Lower lobe of right lung (tissue), 2 donors: ENCODE results near the gene PLXNB3. TPM values are rescaled to one million over a fixed set of nuclear protein-coding genes. Genes with fewer than 3 reads are reported as not detected.

ENCODE experiments used
- ATAC-seq, 2 donors: fragments of 200-7000 bp; cut with Tn5 transposase; one replicate each; pipeline ENCODE4 v1.9.1; 2020 to 2022; ENCODE audit warnings: mild to moderate bottlenecking in 2 of 2, moderate library complexity in 2 of 2
- DNase-seq: peaks from one replicate; pipeline ENCODE4 v3.0.0-alpha.2; 2020
- H3K27ac ChIP-seq: fragments of 200-600 bp; one replicate; pipeline ENCODE4 v1.8.0; 2022
- H3K27me3 ChIP-seq: fragments of 200-600 bp; one replicate; pipeline ENCODE4 v1.8.0; 2022; ENCODE audit warnings: low read depth
- H3K36me3 ChIP-seq: fragments of 200-600 bp; one replicate; pipeline ENCODE4 v1.8.0; 2022; ENCODE audit warnings: mild to moderate bottlenecking
- H3K4me1 ChIP-seq: fragments of 200-600 bp; one replicate; pipeline ENCODE4 v1.8.0; 2022
- H3K4me3 ChIP-seq: fragments of 200-600 bp; one replicate; pipeline ENCODE4 v1.8.0; 2022; ENCODE audit warnings: mild to moderate bottlenecking
- H3K9me3 ChIP-seq: fragments of 200-600 bp; one replicate; pipeline ENCODE4 v1.8.0; 2022
- intact Hi-C: fragments of 100-400 bp; cut with DNase I; formaldehyde crosslinking; loops from one replicate; pipeline ENCODE4 v1.11.0; 2022
- total RNA-seq: library from RNA; stranded (reverse); fragmentation: NEBNext Ultra II Directional; extraction: Animal tissue kit (Norgen Biotek cat#: 25700); gene quantifications from one replicate; pipeline ENCODE4 v1.2.1, GENCODE V29; 2021
- TF ChIP-seq, protein P1 (sequence below): fragments of 200-600 bp; IDR thresholded peaks from one replicate; pipeline ENCODE4 v1.8.0; 2022; ENCODE audit warnings: antibody characterized with exemption, mild to moderate bottlenecking
- donor health status: DM: no; HTN: yes; CAD: no; lungs with severe emphysema.

The PLXNB3 gene
- total RNA-seq, 1 donor from 2014 or later, result 4.6 TPM

DNA sequence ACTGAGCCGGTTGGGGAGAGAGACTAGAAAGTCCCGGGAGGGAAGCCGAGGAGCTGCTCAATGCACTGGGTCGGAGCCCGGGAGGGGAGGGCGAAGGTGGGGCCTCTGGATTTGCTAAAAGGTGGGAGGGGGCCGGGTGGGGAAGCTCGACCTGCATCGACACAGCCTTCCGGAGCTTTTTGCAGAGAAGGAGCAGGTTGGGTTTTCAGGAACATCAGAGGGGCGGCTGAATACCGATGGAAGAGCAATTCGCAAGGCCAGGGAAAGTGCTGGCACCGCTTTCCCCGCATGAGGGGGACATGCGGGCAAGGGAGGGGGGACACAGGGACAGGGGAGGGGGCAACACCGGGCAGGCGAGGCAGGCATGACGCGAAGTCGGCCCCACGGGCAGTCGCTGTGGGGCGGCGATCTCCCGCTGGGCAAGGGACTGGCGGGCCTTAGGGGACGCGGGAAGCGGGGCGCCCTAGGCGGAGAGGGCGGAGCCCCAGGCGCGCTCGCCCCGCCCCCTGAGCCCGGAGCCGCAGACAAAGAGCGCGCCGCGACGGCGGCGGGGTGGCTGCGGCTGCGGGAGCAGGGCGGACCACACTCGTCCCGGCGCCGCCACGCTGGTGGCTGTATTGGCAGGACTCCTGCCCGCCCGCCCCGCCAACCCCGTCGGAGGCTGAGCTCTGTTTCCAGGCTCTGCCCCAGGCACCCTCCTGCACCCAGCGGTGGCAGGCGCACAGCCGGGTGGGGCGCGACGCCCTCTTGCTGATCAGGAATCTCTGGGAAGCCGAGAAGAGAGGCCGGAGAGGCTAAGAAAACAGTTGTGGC, 54.7 kb downstream of the PLXNB3 start:
- no peaks in the 10 kb centered on the region for H3K27me3 ChIP-seq
- ATAC-seq, result peak; percentile 81 to 87
- intact Hi-C loops, result no loop called here
- H3K27ac ChIP-seq, result no peak overlapping the region
- no peaks in the 10 kb centered on the region for H3K4me1 ChIP-seq
- H3K4me3 ChIP-seq, result peak overlapping the region; percentile 51
- H3K9me3 ChIP-seq, result no peaks in the 10 kb centered on the region
- DNase-seq, result peak; percentile 54
- H3K36me3 ChIP-seq, result no peaks in the 10 kb centered on the region
- TF ChIP-seq, protein P1, sequence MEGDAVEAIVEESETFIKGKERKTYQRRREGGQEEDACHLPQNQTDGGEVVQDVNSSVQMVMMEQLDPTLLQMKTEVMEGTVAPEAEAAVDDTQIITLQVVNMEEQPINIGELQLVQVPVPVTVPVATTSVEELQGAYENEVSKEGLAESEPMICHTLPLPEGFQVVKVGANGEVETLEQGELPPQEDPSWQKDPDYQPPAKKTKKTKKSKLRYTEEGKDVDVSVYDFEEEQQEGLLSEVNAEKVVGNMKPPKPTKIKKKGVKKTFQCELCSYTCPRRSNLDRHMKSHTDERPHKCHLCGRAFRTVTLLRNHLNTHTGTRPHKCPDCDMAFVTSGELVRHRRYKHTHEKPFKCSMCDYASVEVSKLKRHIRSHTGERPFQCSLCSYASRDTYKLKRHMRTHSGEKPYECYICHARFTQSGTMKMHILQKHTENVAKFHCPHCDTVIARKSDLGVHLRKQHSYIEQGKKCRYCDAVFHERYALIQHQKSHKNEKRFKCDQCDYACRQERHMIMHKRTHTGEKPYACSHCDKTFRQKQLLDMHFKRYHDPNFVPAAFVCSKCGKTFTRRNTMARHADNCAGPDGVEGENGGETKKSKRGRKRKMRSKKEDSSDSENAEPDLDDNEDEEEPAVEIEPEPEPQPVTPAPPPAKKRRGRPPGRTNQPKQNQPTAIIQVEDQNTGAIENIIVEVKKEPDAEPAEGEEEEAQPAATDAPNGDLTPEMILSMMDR, result no peak

DNA sequence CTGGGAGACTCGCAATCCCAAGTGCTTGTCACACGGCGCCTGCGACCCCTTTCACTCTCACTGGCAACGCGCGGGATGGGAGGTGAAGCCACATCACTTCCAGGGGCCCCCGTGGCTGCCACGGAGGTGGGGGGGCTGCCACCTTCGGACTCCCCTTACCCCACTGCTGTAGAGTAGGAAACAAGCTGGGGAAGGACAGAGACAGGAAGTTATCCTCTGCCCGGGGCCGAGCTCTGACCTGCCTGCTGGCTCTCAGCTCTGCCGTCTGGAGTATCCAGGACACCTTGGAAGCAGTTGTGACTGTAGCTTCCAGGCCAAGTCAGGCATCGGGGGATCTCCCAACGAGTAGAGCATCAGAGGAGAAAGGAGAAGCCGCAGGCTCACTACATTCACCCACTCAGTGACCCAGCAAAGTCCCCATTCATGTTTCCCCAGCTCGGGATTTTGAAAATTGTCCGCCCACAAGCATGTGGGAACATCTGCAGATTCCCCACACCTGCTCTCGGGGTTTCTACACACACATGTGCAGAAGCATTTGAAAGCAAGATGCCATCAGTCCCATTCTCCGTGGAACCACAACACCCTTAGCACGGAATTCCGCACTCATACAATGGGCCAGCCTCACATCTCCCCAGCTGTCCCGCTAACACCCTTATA, 55.5 kb downstream of the PLXNB3 start:
- TF ChIP-seq, protein P1, result no peak
- H3K36me3 ChIP-seq, result no peaks in the 10 kb centered on the region
- no peaks in the 10 kb centered on the region for H3K9me3 ChIP-seq
- intact Hi-C loops, result no loop called here
- H3K27me3 ChIP-seq, result no peaks in the 10 kb centered on the region
- ATAC-seq, result peak in 1 of 2 donors; percentile 15
- H3K4me3 ChIP-seq, result peak overlapping the region; percentile 51
- H3K4me1 ChIP-seq, result no peaks in the 10 kb centered on the region
- H3K27ac ChIP-seq, result no peak overlapping the region
- DNase-seq, result no peak

DNA sequence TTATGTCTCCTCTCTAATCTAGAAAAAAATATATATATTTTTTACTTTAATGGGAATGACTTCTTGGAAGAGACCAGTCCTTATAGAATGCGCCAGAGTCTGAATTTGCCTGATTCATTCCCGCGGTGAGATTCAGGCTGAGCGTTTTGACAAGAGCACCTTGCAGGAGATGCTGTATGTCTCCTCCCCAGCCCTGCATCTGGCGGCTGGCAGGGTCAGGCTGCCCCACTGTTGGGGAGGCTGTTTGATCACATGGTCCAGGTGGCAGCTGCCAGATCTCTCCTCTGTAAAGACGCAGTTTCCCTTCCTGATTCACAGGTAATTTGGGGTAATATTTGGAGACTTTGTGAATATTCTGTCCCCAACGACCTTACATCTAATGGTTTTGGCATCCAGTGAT, 56.6 kb downstream of the PLXNB3 start:
- H3K27me3 ChIP-seq, result peaks cover 4% of the 10 kb centered on the region
- H3K4me1 ChIP-seq, result no peaks in the 10 kb centered on the region
- no peaks in the 10 kb centered on the region for H3K9me3 ChIP-seq
- no peak overlapping the region for H3K4me3 ChIP-seq
- TF ChIP-seq, protein P1, result no peak
- no peak overlapping the region for H3K27ac ChIP-seq
- no peak for ATAC-seq
- intact Hi-C loops, result no loop called here
- no peaks in the 10 kb centered on the region for H3K36me3 ChIP-seq
- no peak for DNase-seq

DNA sequence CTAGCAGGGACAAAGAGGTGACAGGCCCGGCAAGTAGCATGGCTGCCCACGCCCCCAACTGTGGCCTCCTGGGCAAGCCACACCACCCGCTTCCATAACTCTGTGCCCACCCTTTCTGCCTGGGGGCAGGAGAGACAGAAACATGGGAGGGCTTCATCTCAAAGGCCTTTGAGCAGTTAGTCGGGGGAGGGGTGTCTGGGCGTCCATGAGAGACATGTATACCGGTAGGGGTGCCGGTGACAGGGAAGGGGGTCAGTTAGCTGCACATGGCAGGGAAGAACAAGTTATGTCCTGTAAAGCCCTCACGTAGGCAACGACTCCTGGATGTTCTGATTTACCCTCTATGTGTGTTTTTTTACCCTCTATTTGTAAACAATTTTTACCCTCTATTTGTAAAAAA, 57.0 kb downstream of the PLXNB3 start:
- Histone ChIP-seq H3K27ac (no peak overlapping the region), H3K4me1 (no peaks in the 10 kb centered on the region), H3K9me3 (no peaks in the 10 kb centered on the region), H3K36me3 (no peaks in the 10 kb centered on the region), H3K4me3 (no peak overlapping the region), H3K27me3 (peaks cover 4% of the 10 kb centered on the region)
- DNase-seq (no peak), ATAC-seq (no peak)
- TF ChIP-seq, protein P1, result no peak
- intact Hi-C loops, result no loop called here

DNA sequence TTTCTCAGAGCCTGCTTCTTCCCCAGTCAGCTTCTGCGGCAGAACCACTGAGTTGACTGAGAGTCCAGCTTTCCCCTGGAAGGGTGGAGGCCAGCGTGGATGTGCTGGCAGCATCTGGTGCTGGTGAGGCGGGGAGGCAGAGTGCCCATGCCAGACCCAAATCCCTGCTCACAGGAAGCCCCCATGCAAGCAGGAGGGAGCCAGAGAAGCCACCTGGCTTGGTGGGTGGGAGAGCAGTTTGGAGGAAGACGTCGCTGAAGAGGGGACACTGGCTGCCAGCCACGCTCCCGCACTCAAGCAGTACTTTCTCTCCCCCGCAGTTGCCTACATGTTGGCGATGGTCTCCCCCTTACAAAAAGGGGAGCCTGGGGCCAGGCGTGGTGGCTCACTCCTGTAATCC, 60.3 kb downstream of the PLXNB3 start:
- no peaks in the 10 kb centered on the region for H3K9me3 ChIP-seq
- TF ChIP-seq, protein P1, result no peak
- no peak overlapping the region for H3K27ac ChIP-seq
- H3K27me3 ChIP-seq, result peaks cover 4% of the 10 kb centered on the region
- intact Hi-C loops, result no loop called here
- no peak overlapping the region for H3K4me3 ChIP-seq
- H3K36me3 ChIP-seq, result no peaks in the 10 kb centered on the region
- peaks cover 2% of the 10 kb centered on the region for H3K4me1 ChIP-seq
- ATAC-seq (no peak), DNase-seq (no peak)
